Measurements from ENCODE around the gene IFNA6.

DNA sequence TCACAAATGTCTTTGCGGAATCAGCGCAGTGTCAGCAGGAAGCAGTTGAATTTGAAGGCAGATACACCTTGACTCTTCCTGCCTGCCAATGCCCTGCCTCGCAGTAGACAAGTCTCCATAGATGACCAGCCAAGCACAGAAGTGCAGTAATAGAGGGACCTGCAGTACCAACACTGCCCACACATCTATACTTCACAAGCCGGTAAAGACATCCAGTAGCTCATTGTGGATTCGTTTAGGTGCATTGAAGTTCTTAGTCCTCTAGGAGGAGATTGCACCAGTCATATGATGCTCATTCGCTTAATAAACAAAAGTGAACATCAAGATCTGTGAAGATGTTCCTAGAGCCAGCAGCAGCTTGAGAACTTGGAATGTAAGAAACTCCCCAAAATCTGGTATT lies 41.6 kb upstream of the IFNA6 start:
- TF ChIP-seq, protein P1, sequence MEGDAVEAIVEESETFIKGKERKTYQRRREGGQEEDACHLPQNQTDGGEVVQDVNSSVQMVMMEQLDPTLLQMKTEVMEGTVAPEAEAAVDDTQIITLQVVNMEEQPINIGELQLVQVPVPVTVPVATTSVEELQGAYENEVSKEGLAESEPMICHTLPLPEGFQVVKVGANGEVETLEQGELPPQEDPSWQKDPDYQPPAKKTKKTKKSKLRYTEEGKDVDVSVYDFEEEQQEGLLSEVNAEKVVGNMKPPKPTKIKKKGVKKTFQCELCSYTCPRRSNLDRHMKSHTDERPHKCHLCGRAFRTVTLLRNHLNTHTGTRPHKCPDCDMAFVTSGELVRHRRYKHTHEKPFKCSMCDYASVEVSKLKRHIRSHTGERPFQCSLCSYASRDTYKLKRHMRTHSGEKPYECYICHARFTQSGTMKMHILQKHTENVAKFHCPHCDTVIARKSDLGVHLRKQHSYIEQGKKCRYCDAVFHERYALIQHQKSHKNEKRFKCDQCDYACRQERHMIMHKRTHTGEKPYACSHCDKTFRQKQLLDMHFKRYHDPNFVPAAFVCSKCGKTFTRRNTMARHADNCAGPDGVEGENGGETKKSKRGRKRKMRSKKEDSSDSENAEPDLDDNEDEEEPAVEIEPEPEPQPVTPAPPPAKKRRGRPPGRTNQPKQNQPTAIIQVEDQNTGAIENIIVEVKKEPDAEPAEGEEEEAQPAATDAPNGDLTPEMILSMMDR (IDR thresholded peaks at IDR 0.05; ENCODE audit: low read depth, low read length, poor library complexity, severe bottlenecking): peak; percentile 33
- TF ChIP-seq EZH2phosphoT487 (IDR thresholded peaks at IDR 0.05; ENCODE audit: borderline replicate concordance, low read length): no peak

Data from DOHH2 (cell line).